Thymus (tissue), 11 donors: ENCODE data around the gene IRF2. TPM values are rescaled to one million over a fixed set of nuclear protein-coding genes. Genes with fewer than 3 reads are reported as not detected.

ENCODE experiments used
- DNase-seq, 9 donors: peaks; one replicate each; pipeline ENCODE4 v3.0.0-alpha.2; 2013; ENCODE audit warnings: low spot score in 9 of 9, low read depth in 6 of 9, missing footprints in 1 of 9
- H3K27ac ChIP-seq, 2 donors: one replicate each; pipeline ENCODE4 v1.5.1; 2013; ENCODE audit warnings: control low read depth in 1 of 2, low read depth in 1 of 2, low read length in 1 of 2, mild to moderate bottlenecking in 1 of 2, moderate library complexity in 1 of 2
- H3K27me3 ChIP-seq, 2 donors: one replicate each; pipeline ENCODE4 v1.5.1; 2013; ENCODE audit warnings: low read length in 1 of 2; ENCODE audit not compliant: control insufficient read depth in 2 of 2, insufficient read depth in 1 of 2
- H3K36me3 ChIP-seq, 2 donors: one replicate each; pipeline ENCODE4 v1.5.1; 2013; ENCODE audit warnings: low read length in 1 of 2, mild to moderate bottlenecking in 1 of 2, moderate library complexity in 1 of 2; ENCODE audit not compliant: control insufficient read depth in 2 of 2, insufficient read depth in 2 of 2
- H3K4me1 ChIP-seq, 2 donors: one replicate each; pipeline ENCODE4 v1.5.1; 2013; ENCODE audit warnings: low read length in 2 of 2; ENCODE audit not compliant: control insufficient read depth in 2 of 2, insufficient read depth in 2 of 2
- H3K4me3 ChIP-seq, 2 donors: one replicate each; pipeline ENCODE4 v1.5.1; 2013; ENCODE audit warnings: low read length in 2 of 2, control low read depth in 1 of 2, mild to moderate bottlenecking in 1 of 2
- H3K9me3 ChIP-seq, 2 donors: one replicate each; pipeline ENCODE4 v1.5.1; 2013; ENCODE audit warnings: low read length in 1 of 2, mild to moderate bottlenecking in 1 of 2; ENCODE audit not compliant: control insufficient read depth in 2 of 2, insufficient read depth in 1 of 2
- WGBS: extraction: QIAGEN DNeasy Blood & Tissue Kit; methylation state at CpG from one replicate; pipeline ENCODE4 v1.1.7; 2013; 5-methylcytosine and 5-hydroxymethylcytosine counted together
- polyA plus RNA-seq: library from polyadenylated mRNA; stranded (reverse); fragments of 200-250 nt; gene quantifications from one replicate; pipeline ENCODE4 v1.2.3, GENCODE V29; 2013
- total RNA-seq: library from RNA; stranded (reverse); fragments of 120-200 nt; gene quantifications from one replicate; pipeline ENCODE4 v1.2.4, GENCODE V29; 2013
- donor health status: healthy.

Gene IRF2
- total and polyA plus RNA-seq, 2 donors = 39.2 to 42.2 TPM

DNA sequence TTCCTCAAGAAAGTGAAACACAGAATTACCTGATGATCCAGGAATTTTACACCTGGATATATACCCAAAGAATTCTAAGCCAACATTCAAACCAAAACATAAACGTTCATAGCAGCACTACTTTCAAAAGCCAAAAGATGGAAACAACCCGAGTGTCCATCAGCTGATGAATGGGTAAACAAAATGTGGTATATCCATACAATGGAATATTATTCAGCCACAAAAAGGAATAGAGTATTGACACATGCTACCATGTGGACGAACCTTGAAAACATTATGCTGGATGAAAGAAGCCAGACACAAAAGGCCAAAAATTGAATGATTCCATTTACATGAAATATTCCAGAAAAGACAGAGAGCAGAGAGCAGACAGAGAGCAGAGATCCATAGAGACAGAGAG is 52.0 kb downstream of the IRF2 start:
- no peaks in the 10 kb centered on the region for H3K27me3 ChIP-seq
- WGBS = 64% methylated on average over 3 of the region's 3 CpGs
- H3K27ac ChIP-seq = no peak overlapping the region
- H3K4me1 ChIP-seq = peaks cover 4 to 19% of the 10 kb centered on the region in 2 donors
- H3K4me3 ChIP-seq = no peak overlapping the region
- H3K36me3 ChIP-seq = peaks cover 39 to 56% of the 10 kb centered on the region in 2 donors
- H3K9me3 ChIP-seq = no peaks in the 10 kb centered on the region
- no peak for DNase-seq

DNA sequence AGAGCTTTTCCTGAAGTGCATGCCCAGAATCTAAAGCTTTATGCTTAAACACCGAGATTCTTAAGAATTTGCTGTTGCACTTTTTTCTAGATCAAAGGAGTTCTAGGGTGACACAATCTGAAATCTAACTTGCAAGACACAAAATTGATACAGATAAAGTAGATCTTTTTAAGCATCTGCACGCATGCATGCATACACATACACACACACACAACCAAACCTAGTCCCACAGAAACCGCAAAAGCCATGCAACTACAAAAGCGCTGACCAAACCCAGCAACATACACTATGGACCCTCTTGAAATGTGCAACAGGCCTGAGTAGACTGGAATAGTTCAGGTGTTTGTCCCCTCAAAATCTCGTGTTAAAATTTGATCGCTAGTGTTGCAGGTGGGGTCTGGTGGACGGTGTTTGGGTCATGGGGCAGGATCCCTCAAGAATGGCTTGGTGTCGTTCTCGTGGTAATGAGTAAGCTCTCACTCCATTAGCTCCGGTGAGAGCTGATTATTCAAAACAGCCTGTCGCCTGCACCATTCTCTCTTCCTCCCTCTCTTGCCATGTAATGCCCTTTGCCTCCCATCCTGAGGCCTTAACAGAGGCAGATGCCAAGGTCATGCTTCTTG is 52.7 kb downstream of the IRF2 start:
- Histone ChIP-seq H3K27ac (no peak overlapping the region), H3K9me3 (no peaks in the 10 kb centered on the region), H3K4me1 (peaks cover 6 to 20% of the 10 kb centered on the region in 2 donors), H3K4me3 (no peak overlapping the region), H3K36me3 (peaks cover 37 to 51% of the 10 kb centered on the region in 2 donors), H3K27me3 (no peaks in the 10 kb centered on the region)
- DNase-seq = no peak
- WGBS = 94% methylated on average over 11 of the region's 11 CpGs

GRCh38 chr4:184420881-184421416 is 53.4 kb downstream of the IRF2 start:
- no peaks in the 10 kb centered on the region for H3K9me3 ChIP-seq
- H3K4me1 ChIP-seq = peaks cover 6 to 20% of the 10 kb centered on the region in 2 donors
- H3K4me3 ChIP-seq = no peak overlapping the region
- no peaks in the 10 kb centered on the region for H3K27me3 ChIP-seq
- peaks cover 30 to 45% of the 10 kb centered on the region in 2 donors for H3K36me3 ChIP-seq
- H3K27ac ChIP-seq = peak overlapping the region; percentile 28 to 53
- DNase-seq = peak in 1 of 9 donors; percentile 28
- 88% methylated on average over 5 of the region's 5 CpGs for WGBS

DNA sequence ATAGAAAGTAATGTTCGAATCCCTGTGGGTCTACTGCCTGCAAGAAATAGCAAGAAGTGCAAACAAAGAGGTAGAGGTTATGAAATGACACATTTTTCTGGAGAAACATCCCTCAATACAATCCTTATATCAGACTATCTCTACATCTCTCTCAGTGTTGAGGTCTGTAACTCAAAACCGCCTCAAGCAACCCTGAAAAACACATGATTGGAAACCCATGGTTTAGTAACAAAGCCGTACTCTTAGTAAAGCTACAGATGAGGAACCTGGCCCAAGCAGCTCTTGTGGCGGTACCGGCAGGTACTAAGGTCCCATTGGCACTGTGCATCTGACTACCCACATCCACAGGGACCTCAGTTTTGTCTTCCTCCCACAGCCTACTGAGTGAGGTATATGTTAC is 53.9 kb downstream of the IRF2 start:
- Histone ChIP-seq H3K4me1 (peaks cover 6 to 20% of the 10 kb centered on the region in 2 donors), H3K9me3 (no peaks in the 10 kb centered on the region), H3K36me3 (peaks cover 31 to 45% of the 10 kb centered on the region in 2 donors), H3K27me3 (no peaks in the 10 kb centered on the region), H3K4me3 (no peak overlapping the region), H3K27ac (peak overlapping the region in 1 of 2 donors; percentile 3)
- DNase-seq = no peak
- WGBS = 94% methylated on average over 5 of the region's 5 CpGs

DNA sequence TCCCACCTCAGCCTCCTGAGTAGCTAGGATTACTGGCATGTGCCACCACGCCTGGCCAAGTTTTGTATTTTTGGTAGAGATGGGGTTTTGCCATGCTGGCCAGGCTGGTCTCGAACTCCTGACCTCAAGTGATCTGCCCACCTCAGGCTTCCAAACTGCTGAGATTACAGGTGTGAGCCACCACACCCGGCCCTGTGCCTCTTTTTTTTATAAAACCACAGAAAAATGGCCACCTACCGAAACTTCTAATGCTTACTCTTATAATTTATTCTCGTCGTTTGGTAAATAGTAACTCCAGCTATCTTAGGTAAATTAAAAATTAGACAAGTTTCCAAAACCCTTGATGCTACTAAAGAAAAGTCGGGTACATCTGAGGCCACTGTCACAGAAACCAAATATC is 54.4 kb downstream of the IRF2 start:
- Histone ChIP-seq H3K9me3 (no peaks in the 10 kb centered on the region), H3K27me3 (no peaks in the 10 kb centered on the region), H3K4me3 (no peak overlapping the region), H3K27ac (no peak overlapping the region), H3K36me3 (peaks cover 34 to 45% of the 10 kb centered on the region in 2 donors), H3K4me1 (peaks cover 6 to 20% of the 10 kb centered on the region in 2 donors)
- DNase-seq = no peak
- WGBS = 90% methylated on average over 7 of the region's 7 CpGs

DNA sequence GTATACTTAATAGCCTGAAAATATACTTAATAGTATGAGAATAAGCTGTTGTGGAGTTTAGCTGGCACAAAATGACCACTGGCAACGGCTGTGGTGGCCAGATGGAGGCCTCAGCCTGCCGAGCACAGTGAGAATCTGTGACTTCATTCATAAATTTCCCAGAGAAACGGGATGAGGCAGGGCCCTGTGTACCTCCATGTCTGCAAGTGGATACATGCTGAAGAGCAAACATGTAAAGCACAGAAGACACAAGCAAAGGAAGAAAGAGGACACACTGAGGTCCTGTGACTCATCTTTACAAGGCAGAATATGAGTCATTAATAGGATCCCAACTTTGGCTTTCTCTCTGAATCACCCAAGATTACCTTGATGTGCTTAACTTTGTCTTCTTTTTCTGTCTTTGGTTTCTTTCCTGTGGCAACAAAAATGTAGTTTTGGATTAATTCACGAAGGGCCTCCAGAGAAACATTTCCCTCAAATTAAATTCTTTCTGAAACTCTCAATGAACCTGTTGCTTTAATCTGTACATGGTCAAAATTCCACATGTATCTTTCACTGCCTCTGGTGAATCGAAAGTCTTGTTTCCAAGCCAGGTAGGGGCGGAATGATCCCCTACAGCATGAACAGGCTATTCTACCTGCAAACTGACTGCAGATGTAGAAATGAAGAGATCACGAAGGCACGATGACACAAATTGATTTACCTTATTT is 56.4 kb downstream of the IRF2 start:
- no peaks in the 10 kb centered on the region for H3K9me3 ChIP-seq
- peak in 1 of 9 donors; percentile 31 for DNase-seq
- no peaks in the 10 kb centered on the region for H3K27me3 ChIP-seq
- 88% methylated on average over 8 of the region's 8 CpGs for WGBS
- peaks cover 39 to 45% of the 10 kb centered on the region in 2 donors for H3K36me3 ChIP-seq
- H3K27ac ChIP-seq = peak overlapping the region; percentile 59 to 88
- H3K4me3 ChIP-seq = no peak overlapping the region
- H3K4me1 ChIP-seq = peaks cover 6 to 20% of the 10 kb centered on the region in 2 donors

- peak in 6 of 9 donors; percentile 12 to 76 (median 40) for DNase-seq
- 48% methylated on average over 12 of the region's 12 CpGs for WGBS
- no peaks in the 10 kb centered on the region for H3K9me3 ChIP-seq
- peaks cover 6 to 20% of the 10 kb centered on the region in 2 donors for H3K4me1 ChIP-seq
- H3K27me3 ChIP-seq = no peaks in the 10 kb centered on the region
- peaks cover 34 to 43% of the 10 kb centered on the region in 2 donors for H3K36me3 ChIP-seq
- H3K4me3 ChIP-seq = peak overlapping the region; percentile 24 to 27
- peak overlapping the region; percentile 87 to 88 for H3K27ac ChIP-seq
These were observed 57.2 kb downstream of the IRF2 start for GRCh38 chr4:184416913-184417734.

DNA sequence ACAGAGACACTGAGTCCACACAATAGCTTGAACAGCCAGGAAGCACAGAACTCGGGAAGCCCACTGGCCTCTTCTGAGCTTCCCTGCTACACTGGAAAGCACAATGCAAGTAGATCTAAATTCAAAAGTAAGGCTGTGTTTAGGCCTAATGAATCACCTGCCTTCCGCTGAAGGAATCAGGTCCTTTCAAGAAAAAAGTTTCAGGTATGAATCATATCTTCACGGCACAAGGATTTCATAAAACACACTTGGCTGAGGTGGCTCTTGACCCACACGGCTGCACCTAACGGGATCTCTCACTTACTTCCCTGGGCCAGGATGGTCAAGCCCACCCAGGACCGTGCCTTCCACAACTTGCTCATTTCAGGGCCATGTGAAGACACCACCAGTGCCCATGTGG is 59.3 kb downstream of the IRF2 start:
- WGBS = 96% methylated on average over 6 of the region's 6 CpGs
- peaks cover 7 to 17% of the 10 kb centered on the region in 2 donors for H3K4me1 ChIP-seq
- H3K27ac ChIP-seq = no peak overlapping the region
- DNase-seq = no peak
- peaks cover 38 to 43% of the 10 kb centered on the region in 2 donors for H3K36me3 ChIP-seq
- no peak overlapping the region for H3K4me3 ChIP-seq
- H3K27me3 ChIP-seq = no peaks in the 10 kb centered on the region
- no peaks in the 10 kb centered on the region for H3K9me3 ChIP-seq
